GM19397 (cell line): ENCODE data around the gene RSPO3.

Experiments used
- ATAC-seq: cut with Tn5 transposase; IDR thresholded peaks from one replicate; pipeline ENCODE4 v1.9.1; 2021; ENCODE audit warnings: mild to moderate bottlenecking, moderate library complexity; ENCODE audit not compliant: unreplicated experiment

Gene RSPO3

DNA sequence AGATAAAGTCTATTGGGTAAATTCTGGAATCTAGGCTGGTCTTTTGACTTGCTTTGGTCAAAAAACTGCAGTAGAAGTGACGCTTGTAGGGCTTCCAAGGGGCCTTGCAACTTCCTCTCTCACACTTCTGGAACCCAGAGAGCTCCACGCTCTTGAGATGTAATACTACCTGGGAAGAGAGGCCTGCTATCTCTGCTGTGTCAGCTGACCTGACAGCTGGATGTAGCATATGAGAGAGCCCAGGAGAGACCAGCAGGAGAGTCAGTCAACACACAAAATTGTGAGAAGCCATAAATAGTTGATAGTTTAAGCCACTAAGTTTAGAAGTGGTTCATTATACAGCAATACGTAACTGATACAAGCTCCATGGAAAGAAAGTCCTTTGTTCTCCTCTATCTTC lies 7.8 kb upstream of the RSPO3 start:
- no peak for ATAC-seq

- ATAC-seq: no peak
These were observed 6.9 kb upstream of the RSPO3 start for GRCh38 chr6:127111526-127111925.

- ATAC-seq: no peak
These were observed 4.2 kb upstream of the RSPO3 start for GRCh38 chr6:127114214-127114760.

DNA sequence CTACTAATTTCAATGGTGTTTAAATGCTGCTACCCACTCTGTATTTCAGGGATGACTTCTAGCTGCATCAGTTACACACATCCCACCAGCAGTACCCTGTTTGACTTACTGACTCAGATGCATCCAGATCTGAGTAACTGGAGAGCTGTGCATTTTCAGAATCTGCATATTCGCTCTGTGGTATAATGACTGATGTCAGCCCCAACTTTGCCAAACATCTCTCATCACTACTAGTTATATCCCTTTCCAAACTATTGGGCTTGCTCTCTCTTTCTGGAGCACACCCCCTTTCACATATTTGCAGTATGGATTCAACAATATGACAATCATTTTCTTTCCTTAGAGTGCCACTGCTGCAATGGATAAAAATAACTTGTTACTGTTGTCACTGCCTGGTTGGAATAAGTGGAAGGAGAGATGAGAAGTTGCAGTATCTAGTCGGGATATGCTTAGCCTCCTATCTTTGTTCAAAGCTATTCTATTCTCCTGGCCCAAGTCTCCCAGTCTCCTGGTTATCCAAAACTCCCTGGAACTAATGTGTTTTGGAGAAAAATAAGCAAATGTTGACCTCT lies 3.3 kb upstream of the RSPO3 start:
- no peak for ATAC-seq

DNA sequence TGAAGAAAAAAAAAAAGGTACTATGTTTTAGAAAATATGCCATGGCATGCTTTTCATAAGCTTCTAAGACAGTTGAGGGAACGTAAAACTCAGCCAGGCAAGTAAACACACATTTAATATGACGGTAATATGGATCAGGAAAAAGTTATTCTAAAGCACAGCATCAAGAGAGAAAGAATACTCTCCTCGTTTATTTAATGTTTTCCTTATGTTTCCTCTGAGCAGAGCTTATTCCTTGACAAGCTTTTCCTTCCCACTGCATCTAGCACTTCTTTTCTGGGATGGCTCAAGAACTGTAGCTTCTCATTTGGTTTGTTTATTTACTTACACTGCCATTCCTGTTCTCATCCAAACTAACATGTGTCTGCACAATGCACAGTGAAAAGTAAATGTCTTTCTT lies 2.7 kb upstream of the RSPO3 start:
- ATAC-seq: no peak

GRCh38 chr6:127117979-127118297 lies 533 bp upstream of the RSPO3 start:
- ATAC-seq: no peak

GRCh38 chr6:127119102-127120022 lies 891 bp downstream of the RSPO3 start:
- peak; percentile 58 for ATAC-seq

- ATAC-seq: peak; percentile 6
These were observed 1.7 kb downstream of the RSPO3 start for GRCh38 chr6:127120023-127120786.

DNA sequence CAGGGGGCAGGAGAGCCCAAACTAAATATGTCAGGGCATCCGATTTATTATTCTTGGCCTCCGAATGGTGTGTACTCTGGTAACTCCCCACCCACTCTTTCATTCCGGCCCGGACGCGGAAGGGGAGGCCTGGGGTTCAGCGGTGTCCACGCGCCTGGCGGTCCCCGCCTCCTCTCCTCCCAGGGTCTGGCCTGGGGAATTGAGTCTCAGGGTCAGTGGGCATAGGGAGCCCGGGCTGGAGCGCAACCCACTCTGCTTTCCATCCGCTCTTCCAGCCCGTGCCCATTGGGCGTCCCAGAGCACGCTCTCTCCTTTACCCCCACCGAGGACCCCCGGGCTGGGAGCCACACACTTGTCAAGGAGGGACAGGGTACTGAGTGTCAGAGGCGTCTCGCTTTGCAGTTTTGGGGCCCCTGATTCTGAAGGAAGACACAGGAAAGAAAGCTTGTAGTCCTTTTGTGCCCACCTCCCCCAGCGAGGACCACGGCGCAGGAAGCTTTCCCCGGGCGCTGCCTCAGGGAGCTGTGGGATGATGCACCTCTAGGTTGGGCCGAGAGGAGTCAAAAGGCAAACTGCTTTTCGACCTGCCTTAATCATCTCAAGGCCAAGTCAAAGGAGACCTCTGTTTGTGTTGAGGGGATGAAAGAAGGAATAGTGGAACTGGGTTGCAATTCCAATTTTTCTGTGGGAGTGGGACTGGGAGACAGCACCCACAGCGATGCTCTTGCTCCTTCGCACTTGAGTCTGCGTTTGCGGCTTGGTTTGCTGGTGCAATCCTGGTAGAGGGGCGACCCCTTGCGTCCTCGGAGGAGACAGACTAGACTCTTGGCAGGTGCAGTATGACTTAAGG lies 2.5 kb downstream of the RSPO3 start:
- ATAC-seq: peak; percentile 81

GRCh38 chr6:127121637-127121960 lies 3.1 kb downstream of the RSPO3 start:
- ATAC-seq: no peak

GRCh38 chr6:127124172-127124571 lies 5.7 kb downstream of the RSPO3 start:
- no peak for ATAC-seq

DNA sequence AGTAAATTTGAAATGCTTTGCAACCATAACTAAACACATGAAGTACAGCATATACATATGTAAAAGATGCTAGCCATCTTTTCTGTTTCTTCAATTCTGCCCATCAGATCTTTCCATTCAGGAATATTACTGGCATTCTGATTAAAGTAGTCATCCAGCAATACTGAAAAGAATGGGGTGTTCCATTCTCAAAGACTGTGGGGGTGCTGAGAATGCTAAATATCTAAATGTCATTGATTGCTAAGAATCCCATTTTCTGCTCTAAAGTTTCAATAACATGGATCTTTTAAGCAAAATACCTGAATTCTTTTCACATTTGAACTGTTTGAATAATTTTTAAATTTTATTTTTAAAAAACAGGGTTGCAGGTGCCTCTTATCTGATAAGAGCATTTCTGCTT lies 6.2 kb downstream of the RSPO3 start:
- ATAC-seq: no peak

DNA sequence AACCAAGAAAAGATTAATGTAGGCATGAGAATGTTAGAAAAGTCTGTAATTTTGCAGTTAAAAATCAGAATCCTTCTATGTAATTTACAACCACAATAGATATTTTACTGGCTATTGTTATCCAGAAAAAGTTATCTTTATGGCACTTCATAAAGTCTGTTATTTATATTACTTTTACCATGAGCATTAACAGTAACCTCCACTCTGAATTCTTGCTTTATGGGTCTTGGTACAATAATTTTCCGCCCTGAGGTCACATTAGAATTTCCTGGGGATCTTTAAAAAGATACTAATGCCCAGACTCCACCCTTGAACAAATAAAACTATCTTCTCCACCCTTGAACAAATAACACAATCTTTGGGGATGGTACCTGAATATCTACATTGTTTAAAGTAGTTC lies 9.6 kb downstream of the RSPO3 start:
- no peak for ATAC-seq

GRCh38 chr6:127129251-127129650 lies 10.8 kb downstream of the RSPO3 start:
- ATAC-seq: no peak

DNA sequence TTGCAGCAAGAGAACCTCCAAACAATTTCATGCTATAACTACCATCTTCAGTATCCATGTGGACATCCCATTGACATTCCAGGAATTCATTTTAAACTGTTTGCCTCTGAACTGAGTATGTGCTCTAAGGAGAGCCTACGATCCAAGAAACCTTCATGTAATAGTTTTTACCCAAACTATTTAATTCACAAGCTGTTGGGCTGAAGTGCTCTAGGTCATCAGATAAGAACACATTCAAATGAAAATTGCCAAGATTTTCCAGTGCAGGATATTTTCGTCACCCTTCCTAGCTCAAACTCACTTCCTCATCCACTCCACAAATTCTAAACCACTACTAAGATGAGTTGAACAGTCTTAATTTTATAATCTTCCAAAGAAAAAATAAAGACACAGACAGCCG lies 12.8 kb downstream of the RSPO3 start:
- ATAC-seq: no peak

GRCh38 chr6:127131772-127132376 lies 13.4 kb downstream of the RSPO3 start:
- ATAC-seq: no peak

DNA sequence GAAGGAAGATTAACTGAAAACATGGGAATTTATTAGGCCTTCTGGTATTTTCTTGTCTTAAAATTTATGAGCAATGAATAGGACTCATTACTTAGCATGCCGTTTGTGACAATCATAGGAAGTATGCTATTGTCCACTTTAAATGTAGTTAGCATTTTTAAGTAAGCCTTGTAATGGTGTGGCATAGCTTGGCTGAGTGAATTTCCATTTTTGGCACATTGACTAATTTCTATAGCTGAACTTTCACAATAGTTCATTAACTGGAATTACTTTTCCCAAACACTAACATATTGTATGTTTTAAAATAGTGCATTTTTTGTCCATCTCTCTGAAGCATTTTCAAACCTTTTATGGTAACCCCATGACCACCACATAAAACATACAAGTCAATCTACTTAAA lies 15.7 kb downstream of the RSPO3 start:
- ATAC-seq: no peak

GRCh38 chr6:127136786-127137185 lies 18.3 kb downstream of the RSPO3 start:
- no peak for ATAC-seq

GRCh38 chr6:127146932-127147331 lies 28.5 kb downstream of the RSPO3 start:
- no peak for ATAC-seq

- ATAC-seq: no peak
These were observed 29.1 kb downstream of the RSPO3 start for GRCh38 chr6:127147534-127147933.
